H1 (cell line): ENCODE data around the gene TLR2. TPM values are rescaled to one million over a fixed set of nuclear protein-coding genes. Genes with fewer than 3 reads are reported as not detected.

ENCODE experiments used
- CTCF ChIA-PET: fragments of 300-600 bp; sonication (Branson Sonifier 250); formaldehyde crosslinking; loops from one replicate; lab custom pipeline; 2021; ENCODE audit not compliant: partially characterized antibody; lab: Charles Lee
- POLR2A ChIA-PET: fragments of 300-600 bp; sonication (Branson Sonifier 250); formaldehyde crosslinking; loops from one replicate; lab custom pipeline; 2021; ENCODE audit warnings: inconsistent platforms; ENCODE audit not compliant: partially characterized antibody; lab: Charles Lee
- DNase-seq, 2 experiments: peaks; one replicate each; pipeline versions ENCODE4 v3.0.0 to v3.0.0-alpha.2; 2010 to 2022; ENCODE audit warnings: low spot score in 2 of 2, low read depth in 1 of 2, mixed read lengths in 1 of 2
- FAIRE-seq: peaks from 2 replicates; lab custom pipeline; 2011; peaks lifted over from hg19 to GRCh38; lab: Jason Lieb, UNC
- H2AFZ ChIP-seq: 2 replicates; pipeline ENCODE4 v1.8.1; 2012; ENCODE audit warnings: low read length, inconsistent platforms
- H2AK5ac ChIP-seq: 2 replicates; pipeline ENCODE4 v1.6.1; 2013; ENCODE audit warnings: low read depth, low read length
- H2BK120ac ChIP-seq: replicated peaks from 2 replicates; pipeline ENCODE3; 2013; ENCODE audit warnings: low read depth, low read length, inconsistent platforms
- H2BK12ac ChIP-seq: 2 replicates; pipeline ENCODE4 v1.6.1; 2013; ENCODE audit warnings: low read depth, low read length
- H2BK15ac ChIP-seq: 2 replicates; pipeline ENCODE4 v1.6.1; 2013; ENCODE audit warnings: low read length
- H2BK20ac ChIP-seq: 2 replicates; pipeline ENCODE4 v1.6.1; 2013; ENCODE audit warnings: low read length
- H2BK5ac ChIP-seq: 2 replicates; pipeline ENCODE4 v1.6.1; 2013; ENCODE audit warnings: low read depth, low read length
- H3K14ac ChIP-seq: 2 replicates; pipeline ENCODE4 v1.6.1; 2013; ENCODE audit warnings: inconsistent platforms; ENCODE audit not compliant: insufficient read length
- H3K18ac ChIP-seq: 2 replicates; pipeline ENCODE4 v1.6.1; 2013; ENCODE audit warnings: low read length; ENCODE audit errors: extremely low read depth
- H3K23ac ChIP-seq: 2 replicates; pipeline ENCODE4 v1.6.1; 2013; ENCODE audit warnings: inconsistent platforms; ENCODE audit not compliant: insufficient read length
- H3K23me2 ChIP-seq: 2 replicates; pipeline ENCODE4 v1.6.1; 2013; ENCODE audit warnings: low read depth, low read length
- H3K27ac ChIP-seq: 2 replicates; pipeline ENCODE4 v1.6.1; 2011; ENCODE audit warnings: low read depth, low read length, inconsistent platforms
- H3K27me3 ChIP-seq, 4 experiments: replicated peaks in 1 of 4; 1 replicate in 1 of 4; 2 replicates in 3 of 4; pipeline versions ENCODE4 v1.6.1 to v1.8.1; 2011 to 2013; ENCODE audit warnings: low read length in 3 of 4, mild to moderate bottlenecking in 3 of 4, inconsistent platforms in 2 of 4, mixed read lengths in 2 of 4, moderate library complexity in 1 of 4; ENCODE audit not compliant: control insufficient read depth in 3 of 4, insufficient read depth in 3 of 4; ENCODE audit errors: extremely low read depth in 1 of 4
- H3K36me3 ChIP-seq, 4 experiments: 2 replicates each; pipeline versions ENCODE4 v1.6.1 to v1.8.1; 2011 to 2013; ENCODE audit warnings: mild to moderate bottlenecking in 4 of 4, low read length in 3 of 4, moderate library complexity in 2 of 4, control low read depth in 1 of 4, inconsistent platforms in 1 of 4; ENCODE audit not compliant: insufficient read depth in 4 of 4, control insufficient read depth in 2 of 4
- H3K4ac ChIP-seq: replicated peaks from 2 replicates; pipeline ENCODE3; 2013; ENCODE audit warnings: low read length, low read depth, mixed read lengths, inconsistent platforms; ENCODE audit not compliant: insufficient read length
- H3K4me1 ChIP-seq, 4 experiments: replicated peaks in 1 of 4; 1 replicate in 1 of 4; 2 replicates in 3 of 4; pipeline versions ENCODE4 v1.6.1 to v1.8.1; 2011 to 2013; ENCODE audit warnings: low read length in 3 of 4, inconsistent platforms in 2 of 4, mixed read lengths in 1 of 4; ENCODE audit not compliant: insufficient read depth in 4 of 4, control insufficient read depth in 3 of 4
- H3K4me2 ChIP-seq, 2 experiments: 2 replicates each; pipeline versions ENCODE4 v1.6.1 to v1.8.1; 2011 to 2013; ENCODE audit warnings: low read depth in 2 of 2, low read length in 2 of 2, control low read depth in 1 of 2, inconsistent platforms in 1 of 2, mild to moderate bottlenecking in 1 of 2; ENCODE audit not compliant: insufficient read depth in 1 of 2
- H3K4me3 ChIP-seq, 4 experiments: fragments of 200-600, 300-600 bp in 1 of 4; sonication (generic), shearing (Covaris generic), sonication (Bioruptor Twin) in 1 of 4; 2 replicates each; pipeline versions ENCODE4 v1.5.1 to v1.8.1; 2011 to 2016; ENCODE audit warnings: low read length in 4 of 4, low read depth in 3 of 4, control low read depth in 2 of 4, inconsistent platforms in 2 of 4, mild to moderate bottlenecking in 2 of 4, mixed read lengths in 1 of 4, moderate library complexity in 1 of 4; ENCODE audit not compliant: insufficient read depth in 2 of 4; ENCODE audit errors: extremely low read depth in 1 of 4
- H3K56ac ChIP-seq: replicated peaks from 2 replicates; pipeline ENCODE3; 2013; ENCODE audit warnings: low read depth, mild to moderate bottlenecking, mixed read lengths, low read length, inconsistent platforms; ENCODE audit not compliant: insufficient read length
- H3K79me1 ChIP-seq: 2 replicates; pipeline ENCODE4 v1.6.1; 2013; ENCODE audit warnings: low read depth, low read length, control low read depth
- H3K79me2 ChIP-seq, 2 experiments: 2 replicates each; pipeline versions ENCODE4 v1.6.1 to v1.8.1; 2012 to 2013; ENCODE audit warnings: low read length in 2 of 2, mild to moderate bottlenecking in 2 of 2, inconsistent platforms in 1 of 2; ENCODE audit not compliant: insufficient read depth in 2 of 2, control insufficient read depth in 1 of 2
- H3K9ac ChIP-seq, 4 experiments: replicated peaks in 1 of 4; 1 replicate in 1 of 4; 2 replicates in 3 of 4; pipeline versions ENCODE4 v1.6.1 to v1.8.1; 2011 to 2013; ENCODE audit warnings: low read depth in 3 of 4, low read length in 3 of 4, control low read depth in 2 of 4, mild to moderate bottlenecking in 2 of 4, moderate library complexity in 2 of 4, inconsistent platforms in 1 of 4; ENCODE audit errors: extremely low read depth in 1 of 4
- H3K9me3 ChIP-seq, 2 experiments: 2 replicates each; pipeline versions ENCODE4 v1.6.1 to v1.8.1; 2012 to 2013; ENCODE audit warnings: mild to moderate bottlenecking in 2 of 2, moderate library complexity in 2 of 2, control low read depth in 1 of 2, inconsistent platforms in 1 of 2, low read depth in 1 of 2, low read length in 1 of 2, mixed read lengths in 1 of 2; ENCODE audit not compliant: insufficient read depth in 2 of 2
- H4K20me1 ChIP-seq, 2 experiments: replicated peaks in 1 of 2; 2 replicates each; pipeline versions ENCODE3 to v1.8.1; 2011 to 2013; ENCODE audit warnings: inconsistent platforms in 2 of 2, low read length in 2 of 2, mild to moderate bottlenecking in 1 of 2; ENCODE audit not compliant: insufficient read depth in 2 of 2, control insufficient read depth in 1 of 2
- H4K5ac ChIP-seq: 2 replicates; pipeline ENCODE4 v1.6.1; 2013; ENCODE audit warnings: low read length, low read depth, mixed read lengths, inconsistent platforms; ENCODE audit not compliant: insufficient read length
- H4K8ac ChIP-seq: 2 replicates; pipeline ENCODE4 v1.8.0; 2013; ENCODE audit warnings: mild to moderate bottlenecking, moderate library complexity, low read length, inconsistent platforms; ENCODE audit not compliant: insufficient read depth; ENCODE audit errors: extremely low read depth
- H4K91ac ChIP-seq: replicated peaks from 2 replicates; pipeline ENCODE3; 2013; ENCODE audit warnings: low read length, mixed read lengths, inconsistent platforms; ENCODE audit not compliant: insufficient read length
- ASH2L ChIP-seq: fragments of 200-600, 300-600 bp; sonication (generic); IDR thresholded peaks from one replicate; pipeline ENCODE4 v1.7.1; 2017; ENCODE audit warnings: low read length
- ATF2 ChIP-seq: IDR thresholded peaks from 2 replicates; pipeline ENCODE4 v1.6.1; 2012; ENCODE audit warnings: low read length, inconsistent platforms
- CTBP2 ChIP-seq: IDR thresholded peaks from 2 replicates; pipeline ENCODE4 v1.7.0; 2011; ENCODE audit warnings: borderline replicate concordance, mild to moderate bottlenecking, moderate library complexity, mixed read lengths, low read length; ENCODE audit not compliant: insufficient read depth, insufficient read length
- GABPA ChIP-seq: IDR thresholded peaks from 2 replicates; pipeline ENCODE4 v1.6.1; 2011; ENCODE audit warnings: mild to moderate bottlenecking, low read length, moderate library complexity, borderline replicate concordance; ENCODE audit not compliant: insufficient read depth
- PHF8 ChIP-seq: fragments of 200-600 bp; sonication (generic); conservative IDR thresholded peaks from 2 replicates; pipeline ENCODE4 v1.7.1; 2012; ENCODE audit warnings: low read depth, mild to moderate bottlenecking, inconsistent platforms, low read length, moderate library complexity
- POLR2A ChIP-seq, 2 experiments: IDR thresholded peaks; 1 replicate in 1 of 2; 2 replicates in 1 of 2; pipeline ENCODE4 v1.6.1; 2011; ENCODE audit warnings: low read depth in 2 of 2, low read length in 2 of 2, mild to moderate bottlenecking in 2 of 2; ENCODE audit errors: control extremely low read depth in 1 of 2
- POLR2AphosphoS5 ChIP-seq: IDR thresholded peaks from 2 replicates; pipeline ENCODE4 v1.6.1; 2011; ENCODE audit warnings: low read depth, low read length
- SIX5 ChIP-seq: IDR thresholded peaks from 2 replicates; pipeline ENCODE4 v1.6.1; 2011; ENCODE audit warnings: mild to moderate bottlenecking, low read depth, low read length
- TAF1 ChIP-seq: IDR thresholded peaks from 2 replicates; pipeline ENCODE4 v1.6.1; 2011; ENCODE audit warnings: mild to moderate bottlenecking, low read depth, low read length
- WGBS, 2 experiments: shearing (Covaris generic) in 1 of 2; methylation state at CpG; one replicate each; pipeline versions ENCODE4 v1.1.6 to v1.1.7; 2013 to 2015; ENCODE audit warnings: low lambda C conversion rate in 2 of 2, mixed read lengths in 2 of 2, inconsistent platforms in 1 of 2, low coverage in 1 of 2, missing lambda C conversion rate in 1 of 2; ENCODE audit not compliant: insufficient replicate concordance in 2 of 2, insufficient coverage in 1 of 2, insufficient read length in 1 of 2; ENCODE audit errors: extremely low coverage in 1 of 2, missing lambda C conversion rate in 1 of 2; 5-methylcytosine and 5-hydroxymethylcytosine counted together
- polyA plus RNA-seq, 7 experiments: library from polyadenylated mRNA; depleted of rRNA in 3 of 7; stranded (reverse) in 5 of 7; unstranded in 2 of 7; fragments of >200 nt in 5 of 7; fragments of 200-250 nt in 2 of 7; gene quantifications; 1 replicate in 5 of 7; 2 replicates in 1 of 7; 4 replicates in 1 of 7; pipeline versions ENCODE4 v1.2.1 to v1.2.3, GENCODE V29; 2011 to 2013; ENCODE audit warnings: missing spikeins in 2 of 7, mixed read lengths in 2 of 7
- total RNA-seq: library from RNA; stranded (reverse); fragmentation: NEBNext Ultra II Directional; extraction: Animal tissue kit (Norgen Biotek cat#: 25700); gene quantifications from 2 replicates; pipeline ENCODE4 v1.2.1, GENCODE V29; 2021

The TLR2 gene
- total and polyA plus RNA-seq, 2 of the 8 experiments (the other 6 are each of a cell fraction or from before 2014, with no cell fraction given): 1.3 TPM

GRCh38 chr4:153637201-153637600 is 46.9 kb upstream of the TLR2 start:
- H4K8ac ChIP-seq: no peak overlapping the region
- H3K4ac ChIP-seq: no peak overlapping the region
- no peaks in the 10 kb centered on the region for H3K79me2 ChIP-seq
- no peak overlapping the region for H4K91ac ChIP-seq
- no peak overlapping the region for H3K4me3 ChIP-seq
- no peak overlapping the region for H3K14ac ChIP-seq
- H2AK5ac ChIP-seq: no peak overlapping the region
- H3K23me2 ChIP-seq: no peaks in the 10 kb centered on the region
- no peaks in the 10 kb centered on the region for H3K27me3 ChIP-seq
- no peak overlapping the region for H3K4me2 ChIP-seq
- no peak overlapping the region for H3K18ac ChIP-seq
- ChIA-PET POLR2A (no interaction called here), CTCF (interaction anchor here (1.4 kb wide), 1 partner anchor 11 kb away, joined by 3 read pairs; no protein-coding TSS in a partner anchor)
- no peaks in the 10 kb centered on the region for H3K9me3 ChIP-seq
- H2BK15ac ChIP-seq: no peak overlapping the region
- no peaks in the 10 kb centered on the region for H3K79me1 ChIP-seq
- no peak overlapping the region for H2BK20ac ChIP-seq
- H3K9ac ChIP-seq: no peak overlapping the region
- H3K36me3 ChIP-seq: peaks cover 7 to 33% (median 9%) of the 10 kb centered on the region in 4 experiments; a peak in 6 of 8 replicates
- no peak overlapping the region for H3K23ac ChIP-seq
- no peak for DNase-seq
- H3K56ac ChIP-seq: no peak overlapping the region
- no peak for FAIRE-seq
- H3K4me1 ChIP-seq: peaks cover 0 to 7% (median 0%) of the 10 kb centered on the region in 4 experiments; a peak in 3 of 7 replicates
- H2BK5ac ChIP-seq: no peak overlapping the region
- no peaks in the 10 kb centered on the region for H4K20me1 ChIP-seq
- no peak overlapping the region for H2AFZ ChIP-seq
- H4K5ac ChIP-seq: no peak overlapping the region
- no peak overlapping the region for H2BK120ac ChIP-seq
- WGBS, 2 experiments: 91% methylated on average over 3 of the region's 3 CpGs; no CpG with 5 or more reads in 1 of the 2 experiments
- no peak overlapping the region for H2BK12ac ChIP-seq
- no peak overlapping the region for H3K27ac ChIP-seq
- no peak for TF ChIP-seq POLR2AphosphoS5
- TF ChIP-seq GABPA: no peak
- TF ChIP-seq PHF8: no peak
- no peak for TF ChIP-seq TAF1
- TF ChIP-seq ATF2: no peak
- TF ChIP-seq POLR2A (IDR thresholded peaks at IDR 0.05; ENCODE audit: control extremely low read depth in 1 of 2, low read depth in 2 of 2, low read length in 2 of 2): no peak
- TF ChIP-seq SIX5: no peak
- TF ChIP-seq CTBP2: no peak
- TF ChIP-seq ASH2L: no peak
